ENCODE results near the gene KIF25.
"Not testable (repeated sequence)": the region's sequence is repeated elsewhere in the genome, so short reads cannot be mapped to it uniquely, and the experiment has no call there.

KIF25 gene

GRCh38 chr6:167965592-167966539 is 31.6 kb upstream of the KIF25 start:
- peaks cover 24% of the 10 kb centered on the region for H3K36me3 Mint-ChIP-seq (ENCODE audit: low read depth)
- H3K9me3 Mint-ChIP-seq = no peaks in the 10 kb centered on the region
- intact Hi-C loops (cut with micrococcal nuclease) = no loop called here
- H3K4me1 Mint-ChIP-seq (ENCODE audit: low read depth) = no peaks in the 10 kb centered on the region
- H3K27ac Mint-ChIP-seq = no peak overlapping the region
- no peak overlapping the region for H3K4me3 Mint-ChIP-seq
- H3K27me3 Mint-ChIP-seq = no peaks in the 10 kb centered on the region

GRCh38 chr6:167966540-167966905 is 30.9 kb upstream of the KIF25 start:
- Mint-ChIP-seq H3K27ac (no peak overlapping the region), H3K4me3 (no peak overlapping the region), H3K27me3 (no peaks in the 10 kb centered on the region), H3K9me3 (no peaks in the 10 kb centered on the region), H3K4me1 (ENCODE audit: low read depth) (no peaks in the 10 kb centered on the region), H3K36me3 (ENCODE audit: low read depth) (peaks cover 24% of the 10 kb centered on the region)
- intact Hi-C loops (cut with micrococcal nuclease) = no loop called here

GRCh38 chr6:167968091-167968490 is 29.4 kb upstream of the KIF25 start:
- H3K27me3 Mint-ChIP-seq = no peaks in the 10 kb centered on the region
- H3K36me3 Mint-ChIP-seq (ENCODE audit: low read depth) = peaks cover 17% of the 10 kb centered on the region
- no peak overlapping the region for H3K27ac Mint-ChIP-seq
- H3K4me3 Mint-ChIP-seq = no peak overlapping the region
- H3K4me1 Mint-ChIP-seq (ENCODE audit: low read depth) = no peaks in the 10 kb centered on the region
- intact Hi-C loops (cut with micrococcal nuclease) = no loop called here
- H3K9me3 Mint-ChIP-seq = no peaks in the 10 kb centered on the region

- Mint-ChIP-seq H3K9me3 (no peaks in the 10 kb centered on the region), H3K27me3 (no peaks in the 10 kb centered on the region), H3K4me1 (ENCODE audit: low read depth) (no peaks in the 10 kb centered on the region), H3K4me3 (no peak overlapping the region), H3K27ac (no peak overlapping the region), H3K36me3 (ENCODE audit: low read depth) (peaks cover 17% of the 10 kb centered on the region)
- intact Hi-C loops (cut with micrococcal nuclease) = no loop called here
Observed at GRCh38 chr6:167970230-167970629, 27.2 kb upstream of the KIF25 start.

GRCh38 chr6:167972193-167972592 is 25.3 kb upstream of the KIF25 start:
- Mint-ChIP-seq H3K9me3 (no peaks in the 10 kb centered on the region), H3K36me3 (ENCODE audit: low read depth) (peaks cover 5% of the 10 kb centered on the region), H3K4me1 (ENCODE audit: low read depth) (no peaks in the 10 kb centered on the region), H3K27ac (no peak overlapping the region), H3K27me3 (no peaks in the 10 kb centered on the region), H3K4me3 (no peak overlapping the region)
- intact Hi-C loops (cut with micrococcal nuclease) = no loop called here

GRCh38 chr6:167973148-167973885 is 24.2 kb upstream of the KIF25 start:
- Mint-ChIP-seq H3K27ac (no peak overlapping the region), H3K9me3 (peaks cover 7% of the 10 kb centered on the region), H3K4me3 (no peak overlapping the region), H3K27me3 (no peaks in the 10 kb centered on the region), H3K36me3 (ENCODE audit: low read depth) (no peaks in the 10 kb centered on the region), H3K4me1 (ENCODE audit: low read depth) (no peaks in the 10 kb centered on the region)
- intact Hi-C loops (cut with micrococcal nuclease) = no loop called here

- no peaks in the 10 kb centered on the region for H3K27me3 Mint-ChIP-seq
- H3K4me1 Mint-ChIP-seq (ENCODE audit: low read depth) = no peaks in the 10 kb centered on the region
- H3K9me3 Mint-ChIP-seq = peaks cover 7% of the 10 kb centered on the region
- H3K27ac Mint-ChIP-seq = no peak overlapping the region
- intact Hi-C loops (cut with micrococcal nuclease) = no loop called here
- no peaks in the 10 kb centered on the region for H3K36me3 Mint-ChIP-seq (ENCODE audit: low read depth)
- no peak overlapping the region for H3K4me3 Mint-ChIP-seq
Observed at GRCh38 chr6:167974640-167975344, 22.7 kb upstream of the KIF25 start.

- no peaks in the 10 kb centered on the region for H3K36me3 Mint-ChIP-seq (ENCODE audit: low read depth)
- no peak overlapping the region for H3K4me3 Mint-ChIP-seq
- intact Hi-C loops (cut with micrococcal nuclease) = no loop called here
- no peaks in the 10 kb centered on the region for H3K27me3 Mint-ChIP-seq
- H3K4me1 Mint-ChIP-seq (ENCODE audit: low read depth) = no peaks in the 10 kb centered on the region
- H3K9me3 Mint-ChIP-seq = peaks cover 8% of the 10 kb centered on the region
- H3K27ac Mint-ChIP-seq = no peak overlapping the region
Observed at GRCh38 chr6:167975458-167975857, 22.0 kb upstream of the KIF25 start.

GRCh38 chr6:167976116-167976657 is 21.3 kb upstream of the KIF25 start:
- H3K27me3 Mint-ChIP-seq; intact Hi-C loops (cut with micrococcal nuclease); H3K4me1 Mint-ChIP-seq (ENCODE audit: low read depth); H3K36me3 Mint-ChIP-seq (ENCODE audit: low read depth); H3K27ac Mint-ChIP-seq; H3K4me3 Mint-ChIP-seq: not testable (repeated sequence)
- H3K9me3 Mint-ChIP-seq = peaks cover 15% of the 10 kb centered on the region

- Mint-ChIP-seq H3K4me1 (ENCODE audit: low read depth) (no peaks in the 10 kb centered on the region), H3K4me3 (no peak overlapping the region), H3K9me3 (peaks cover 16% of the 10 kb centered on the region), H3K27me3 (no peaks in the 10 kb centered on the region), H3K36me3 (ENCODE audit: low read depth) (no peaks in the 10 kb centered on the region), H3K27ac (no peak overlapping the region)
- intact Hi-C loops (cut with micrococcal nuclease) = no loop called here
Observed at GRCh38 chr6:167976708-167977107, 20.8 kb upstream of the KIF25 start.

- no peaks in the 10 kb centered on the region for H3K4me1 Mint-ChIP-seq (ENCODE audit: low read depth)
- H3K27ac Mint-ChIP-seq = no peak overlapping the region
- H3K27me3 Mint-ChIP-seq = no peaks in the 10 kb centered on the region
- intact Hi-C loops (cut with micrococcal nuclease) = no loop called here
- H3K36me3 Mint-ChIP-seq (ENCODE audit: low read depth) = no peaks in the 10 kb centered on the region
- H3K9me3 Mint-ChIP-seq = peaks cover 16% of the 10 kb centered on the region
- no peak overlapping the region for H3K4me3 Mint-ChIP-seq
Observed at GRCh38 chr6:167977717-167978467, 19.6 kb upstream of the KIF25 start.

- Mint-ChIP-seq H3K4me3 (no peak overlapping the region), H3K36me3 (ENCODE audit: low read depth) (no peaks in the 10 kb centered on the region), H3K9me3 (peaks cover 16% of the 10 kb centered on the region), H3K27ac (no peak overlapping the region), H3K27me3 (no peaks in the 10 kb centered on the region), H3K4me1 (ENCODE audit: low read depth) (no peaks in the 10 kb centered on the region)
- intact Hi-C loops (cut with micrococcal nuclease) = no loop called here
Observed at GRCh38 chr6:167978607-167979006, 18.9 kb upstream of the KIF25 start.

- intact Hi-C loops (cut with micrococcal nuclease) = no loop called here
- Mint-ChIP-seq H3K4me3 (no peak overlapping the region), H3K27me3 (no peaks in the 10 kb centered on the region), H3K4me1 (ENCODE audit: low read depth) (no peaks in the 10 kb centered on the region), H3K9me3 (peaks cover 23% of the 10 kb centered on the region), H3K36me3 (ENCODE audit: low read depth) (no peaks in the 10 kb centered on the region), H3K27ac (no peak overlapping the region)
Observed at GRCh38 chr6:167979436-167980139, 17.9 kb upstream of the KIF25 start.

Data from dendritic cell treated with granulocyte-macrophage colony-stimulating factor and Interleukin-4, amounts not matched to agents 40 ng/mL and 50 ng/mL, for 4 days (primary cell).